Gastrocnemius medialis (tissue), 4 donors: ENCODE data around the gene ATG14.

Experiments
- POLR2A ChIP-seq, 2 donors: fragments of 450-650 bp; IDR thresholded peaks; one replicate each; pipeline ENCODE4 v1.6.1; 2017; ENCODE audit warnings: antibody characterized with exemption in 2 of 2, mild to moderate bottlenecking in 2 of 2, moderate library complexity in 2 of 2
- TF ChIP-seq, protein P1 (sequence below), 5 experiments: fragments of 450-650 bp in 3 of 5; fragments of 200-600 bp in 2 of 5; sonication (generic) in 2 of 5; IDR thresholded peaks in 4 of 5; conservative IDR thresholded peaks in 1 of 5; 1 replicate in 4 of 5; 2 replicates in 1 of 5; pipeline ENCODE4 v1.5.1; 2016 to 2019; ENCODE audit warnings: antibody characterized with exemption in 5 of 5, mild to moderate bottlenecking in 3 of 5, moderate library complexity in 3 of 5

DNA sequence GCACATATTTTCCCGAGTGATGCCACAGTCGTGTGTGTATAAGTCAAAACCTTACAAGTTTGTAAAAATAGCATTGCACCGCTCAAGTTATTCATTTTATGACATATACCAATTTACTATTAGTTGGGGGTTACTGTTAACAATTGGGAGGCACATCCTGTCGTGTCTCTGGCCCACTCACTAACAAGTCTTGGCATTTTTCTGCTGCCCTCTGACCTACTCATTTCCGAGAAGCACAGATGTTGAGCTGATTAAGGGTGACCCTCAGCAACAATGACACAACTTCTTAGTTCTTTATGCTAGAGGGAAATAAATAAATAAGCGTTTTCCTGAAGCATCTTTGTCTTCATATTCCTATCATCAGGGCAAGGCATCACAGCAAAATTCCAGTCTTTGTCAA, 6.8 kb upstream of the ATG14 start:
- TF ChIP-seq, protein P1, sequence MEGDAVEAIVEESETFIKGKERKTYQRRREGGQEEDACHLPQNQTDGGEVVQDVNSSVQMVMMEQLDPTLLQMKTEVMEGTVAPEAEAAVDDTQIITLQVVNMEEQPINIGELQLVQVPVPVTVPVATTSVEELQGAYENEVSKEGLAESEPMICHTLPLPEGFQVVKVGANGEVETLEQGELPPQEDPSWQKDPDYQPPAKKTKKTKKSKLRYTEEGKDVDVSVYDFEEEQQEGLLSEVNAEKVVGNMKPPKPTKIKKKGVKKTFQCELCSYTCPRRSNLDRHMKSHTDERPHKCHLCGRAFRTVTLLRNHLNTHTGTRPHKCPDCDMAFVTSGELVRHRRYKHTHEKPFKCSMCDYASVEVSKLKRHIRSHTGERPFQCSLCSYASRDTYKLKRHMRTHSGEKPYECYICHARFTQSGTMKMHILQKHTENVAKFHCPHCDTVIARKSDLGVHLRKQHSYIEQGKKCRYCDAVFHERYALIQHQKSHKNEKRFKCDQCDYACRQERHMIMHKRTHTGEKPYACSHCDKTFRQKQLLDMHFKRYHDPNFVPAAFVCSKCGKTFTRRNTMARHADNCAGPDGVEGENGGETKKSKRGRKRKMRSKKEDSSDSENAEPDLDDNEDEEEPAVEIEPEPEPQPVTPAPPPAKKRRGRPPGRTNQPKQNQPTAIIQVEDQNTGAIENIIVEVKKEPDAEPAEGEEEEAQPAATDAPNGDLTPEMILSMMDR (IDR thresholded peaks at IDR 0.05 in 4 of 5, conservative IDR thresholded peaks at IDR 0.05 in 1 of 5), result no peak
- TF ChIP-seq POLR2A (IDR thresholded peaks at IDR 0.05), result no peak
